ENCODE measurements around the gene MPND.

GRCh38 chr19:4357095-4357797, 13.9 kb downstream of the MPND start:
- TF ChIP-seq, protein P1, sequence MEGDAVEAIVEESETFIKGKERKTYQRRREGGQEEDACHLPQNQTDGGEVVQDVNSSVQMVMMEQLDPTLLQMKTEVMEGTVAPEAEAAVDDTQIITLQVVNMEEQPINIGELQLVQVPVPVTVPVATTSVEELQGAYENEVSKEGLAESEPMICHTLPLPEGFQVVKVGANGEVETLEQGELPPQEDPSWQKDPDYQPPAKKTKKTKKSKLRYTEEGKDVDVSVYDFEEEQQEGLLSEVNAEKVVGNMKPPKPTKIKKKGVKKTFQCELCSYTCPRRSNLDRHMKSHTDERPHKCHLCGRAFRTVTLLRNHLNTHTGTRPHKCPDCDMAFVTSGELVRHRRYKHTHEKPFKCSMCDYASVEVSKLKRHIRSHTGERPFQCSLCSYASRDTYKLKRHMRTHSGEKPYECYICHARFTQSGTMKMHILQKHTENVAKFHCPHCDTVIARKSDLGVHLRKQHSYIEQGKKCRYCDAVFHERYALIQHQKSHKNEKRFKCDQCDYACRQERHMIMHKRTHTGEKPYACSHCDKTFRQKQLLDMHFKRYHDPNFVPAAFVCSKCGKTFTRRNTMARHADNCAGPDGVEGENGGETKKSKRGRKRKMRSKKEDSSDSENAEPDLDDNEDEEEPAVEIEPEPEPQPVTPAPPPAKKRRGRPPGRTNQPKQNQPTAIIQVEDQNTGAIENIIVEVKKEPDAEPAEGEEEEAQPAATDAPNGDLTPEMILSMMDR (IDR thresholded peaks at IDR 0.05), result no peak
- TF ChIP-seq POLR2A (IDR thresholded peaks at IDR 0.05), result no peak

Data from Peyer's patch (tissue), 4 donors.